ENCODE measurements around the gene C10orf67. TPM values are rescaled to one million over a fixed set of nuclear protein-coding genes. Genes with fewer than 3 reads are reported as not detected.

The C10orf67 gene
- total RNA-seq, 1 donor from 2014 or later = not detected

GRCh38 chr10:23195846-23196600 is 148.6 kb downstream of the C10orf67 start:
- no peak overlapping the region for H3K4me3 Mint-ChIP-seq (ENCODE audit: unreplicated experiment)
- no peak for DNase-seq (ENCODE audit: low spot score)
- TF ChIP-seq CTCF (IDR thresholded peaks at IDR 0.05) = no peak

GRCh38 chr10:23194966-23195845 is 149.4 kb downstream of the C10orf67 start:
- Mint-ChIP-seq H3K27ac (ENCODE audit: unreplicated experiment) (no peak overlapping the region), H3K4me3 (ENCODE audit: unreplicated experiment) (no peak overlapping the region), H3K9me3 (ENCODE audit: low read depth) (no peaks in the 10 kb centered on the region), H3K27me3 (ENCODE audit: low read depth) (peaks cover 72% of the 10 kb centered on the region), H3K4me1 (ENCODE audit: low read depth) (peaks cover 10% of the 10 kb centered on the region), H3K36me3 (ENCODE audit: low read depth) (no peaks in the 10 kb centered on the region)
- DNase-seq (ENCODE audit: low spot score) = no peak
- TF ChIP-seq CTCF (IDR thresholded peaks at IDR 0.05) = no peak

More at GRCh38 chr10:23195846-23196600, 148.6 kb downstream of the C10orf67 start:
- Mint-ChIP-seq H3K9me3 (ENCODE audit: low read depth) (no peaks in the 10 kb centered on the region), H3K4me1 (ENCODE audit: low read depth) (peaks cover 7% of the 10 kb centered on the region), H3K27ac (ENCODE audit: unreplicated experiment) (no peak overlapping the region), H3K27me3 (ENCODE audit: low read depth) (peaks cover 72% of the 10 kb centered on the region), H3K36me3 (ENCODE audit: low read depth) (no peaks in the 10 kb centered on the region)

- DNase-seq (ENCODE audit: low spot score) = no peak
- no peak for TF ChIP-seq CTCF (IDR thresholded peaks at IDR 0.05)
- Mint-ChIP-seq H3K27me3 (ENCODE audit: low read depth) (peaks cover 70% of the 10 kb centered on the region), H3K9me3 (ENCODE audit: low read depth) (no peaks in the 10 kb centered on the region), H3K4me3 (ENCODE audit: unreplicated experiment) (no peak overlapping the region), H3K27ac (ENCODE audit: unreplicated experiment) (no peak overlapping the region), H3K36me3 (ENCODE audit: low read depth) (no peaks in the 10 kb centered on the region), H3K4me1 (ENCODE audit: low read depth) (peaks cover 10% of the 10 kb centered on the region)
These were observed 150.1 kb downstream of the C10orf67 start for GRCh38 chr10:23194471-23194965.

GRCh38 chr10:23193435-23194074 is 151.0 kb downstream of the C10orf67 start:
- no peak for TF ChIP-seq CTCF (IDR thresholded peaks at IDR 0.05)
- H3K4me1 Mint-ChIP-seq (ENCODE audit: low read depth) = peaks cover 10% of the 10 kb centered on the region
- no peak overlapping the region for H3K27ac Mint-ChIP-seq (ENCODE audit: unreplicated experiment)
- no peak for DNase-seq (ENCODE audit: low spot score)
- no peaks in the 10 kb centered on the region for H3K36me3 Mint-ChIP-seq (ENCODE audit: low read depth)
- H3K9me3 Mint-ChIP-seq (ENCODE audit: low read depth) = no peaks in the 10 kb centered on the region
- no peak overlapping the region for H3K4me3 Mint-ChIP-seq (ENCODE audit: unreplicated experiment)
- H3K27me3 Mint-ChIP-seq (ENCODE audit: low read depth) = peaks cover 77% of the 10 kb centered on the region
